Immature natural killer cell (primary cell): ENCODE measurements around the gene PZP. TPM values are rescaled to one million over a fixed set of nuclear protein-coding genes. Genes with fewer than 3 reads are reported as not detected.

Source experiments
- DNase-seq, 3 donors: peaks; one replicate each; pipeline ENCODE4 v3.0.0; 2022; ENCODE audit warnings: mixed read lengths in 1 of 3
- H3K27ac Mint-ChIP-seq, 6 donors: one replicate each; pipeline ENCODE4 v1.8.0; 2020; ENCODE audit warnings: mixed read lengths in 6 of 6, mild to moderate bottlenecking in 5 of 6, inconsistent platforms in 4 of 6, moderate library complexity in 3 of 6
- H3K27me3 Mint-ChIP-seq, 3 donors: one replicate each; pipeline ENCODE4 v1.8.0; 2020 to 2021; ENCODE audit warnings: low read depth in 3 of 3, mild to moderate bottlenecking in 3 of 3, mixed read lengths in 3 of 3, moderate library complexity in 3 of 3, inconsistent platforms in 1 of 3
- H3K36me3 Mint-ChIP-seq, 3 donors: one replicate each; pipeline ENCODE4 v1.8.0; 2020; ENCODE audit warnings: mixed read lengths in 3 of 3, inconsistent platforms in 2 of 3, mild to moderate bottlenecking in 2 of 3
- H3K4me1 Mint-ChIP-seq, 2 donors: one replicate each; pipeline ENCODE4 v1.8.0; 2020; ENCODE audit warnings: inconsistent platforms in 2 of 2, mild to moderate bottlenecking in 2 of 2, mixed read lengths in 2 of 2, moderate library complexity in 1 of 2
- H3K4me3 Mint-ChIP-seq, 5 donors: one replicate each; pipeline ENCODE4 v1.8.0; 2020; ENCODE audit warnings: mild to moderate bottlenecking in 5 of 5, mixed read lengths in 5 of 5, inconsistent platforms in 3 of 5, moderate library complexity in 3 of 5
- H3K9me3 Mint-ChIP-seq, 6 donors: one replicate each; pipeline ENCODE4 v1.8.0; 2020; ENCODE audit warnings: mild to moderate bottlenecking in 6 of 6, mixed read lengths in 6 of 6, inconsistent platforms in 4 of 6, moderate library complexity in 3 of 6
- polyA plus RNA-seq, 3 donors: library from polyadenylated mRNA; unstranded; fragments of 300-500 nt; fragmentation: Illumina TruSeq; gene quantifications; one replicate each; pipeline ENCODE4 v1.2.3, GENCODE V29; 2021

The PZP gene
- polyA plus RNA-seq, 3 donors from 2014 or later: 0.22 to 0.62 TPM; not detected in 1

DNA sequence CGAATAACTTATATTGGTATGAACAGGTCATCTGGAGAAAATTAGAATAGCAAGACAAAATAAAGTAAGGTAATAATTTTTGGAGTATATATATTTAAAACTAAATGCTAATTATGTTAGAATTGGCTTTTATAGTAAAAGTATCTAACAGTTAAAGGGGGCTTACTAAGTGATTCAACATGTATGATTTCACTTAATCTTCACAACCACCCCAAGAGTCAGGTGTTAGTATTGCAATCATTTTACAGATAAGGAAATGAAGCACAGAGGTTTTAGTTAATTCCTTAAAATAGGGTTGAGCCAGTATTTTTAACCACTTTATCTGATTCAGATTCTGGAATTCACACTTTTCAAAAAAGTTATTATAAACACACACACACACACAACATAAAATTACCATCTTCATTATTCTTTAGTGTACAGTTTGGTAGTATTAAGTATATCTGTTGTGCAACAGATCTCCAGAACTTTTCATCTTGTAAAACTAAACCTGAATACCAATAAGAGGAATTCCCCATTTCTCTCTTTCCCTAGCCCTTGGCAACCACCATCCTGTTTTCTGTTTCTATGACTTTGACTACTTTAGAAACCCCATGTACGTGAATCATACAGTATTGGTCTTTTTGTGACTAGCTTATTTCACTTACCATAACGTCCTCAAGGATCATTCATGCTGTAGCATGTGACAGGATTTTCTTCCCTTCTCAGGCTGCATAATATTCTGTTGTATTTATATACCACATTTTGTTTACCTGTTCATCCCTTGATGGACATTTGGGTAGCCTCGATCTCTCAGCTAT is 104.9 kb downstream of the PZP start:
- Mint-ChIP-seq H3K9me3 (no peaks in the 10 kb centered on the region), H3K27me3 (no peaks in the 10 kb centered on the region), H3K36me3 (peaks cover 3 to 6% (median 5%) of the 10 kb centered on the region in 3 donors), H3K4me3 (no peak overlapping the region), H3K4me1 (no peaks in the 10 kb centered on the region), H3K27ac (no peak overlapping the region)
- no peak for DNase-seq

DNA sequence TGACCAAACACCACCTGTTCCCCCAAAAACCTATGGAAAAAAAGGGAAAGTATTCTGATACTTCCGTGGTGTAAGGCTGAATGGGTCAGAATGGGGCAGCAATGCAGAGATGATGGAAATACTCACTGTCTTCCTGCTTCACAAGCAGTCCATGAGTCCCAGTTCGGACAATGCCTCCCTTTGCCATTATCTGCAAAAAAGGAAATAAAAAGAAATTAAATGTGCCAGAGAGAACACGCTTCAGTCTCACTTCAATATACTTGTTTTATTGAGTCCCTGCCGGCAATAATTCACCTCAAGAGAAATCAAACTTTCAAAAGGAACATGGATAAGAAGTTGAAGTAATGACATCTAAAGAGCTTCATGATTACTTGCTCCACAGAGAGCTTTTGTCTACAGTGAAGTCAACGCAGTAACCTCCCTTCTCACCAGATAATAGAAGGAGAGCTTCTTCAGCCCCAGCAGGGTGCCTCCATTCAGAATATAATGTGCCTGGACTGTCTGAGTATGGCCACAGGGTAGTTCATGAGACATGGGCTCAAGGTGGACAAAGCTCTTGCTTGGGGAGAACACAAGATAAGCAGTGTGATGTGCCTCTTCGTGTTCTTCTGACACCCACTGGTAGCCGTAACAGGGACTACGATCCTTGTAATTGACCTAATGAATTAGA is 107.0 kb downstream of the PZP start:
- no peak for DNase-seq
- Mint-ChIP-seq H3K27me3 (no peaks in the 10 kb centered on the region), H3K36me3 (peaks cover 0 to 5% (median 3%) of the 10 kb centered on the region in 3 donors), H3K4me3 (no peak overlapping the region), H3K27ac (no peak overlapping the region), H3K4me1 (no peaks in the 10 kb centered on the region), H3K9me3 (no peaks in the 10 kb centered on the region)

DNA sequence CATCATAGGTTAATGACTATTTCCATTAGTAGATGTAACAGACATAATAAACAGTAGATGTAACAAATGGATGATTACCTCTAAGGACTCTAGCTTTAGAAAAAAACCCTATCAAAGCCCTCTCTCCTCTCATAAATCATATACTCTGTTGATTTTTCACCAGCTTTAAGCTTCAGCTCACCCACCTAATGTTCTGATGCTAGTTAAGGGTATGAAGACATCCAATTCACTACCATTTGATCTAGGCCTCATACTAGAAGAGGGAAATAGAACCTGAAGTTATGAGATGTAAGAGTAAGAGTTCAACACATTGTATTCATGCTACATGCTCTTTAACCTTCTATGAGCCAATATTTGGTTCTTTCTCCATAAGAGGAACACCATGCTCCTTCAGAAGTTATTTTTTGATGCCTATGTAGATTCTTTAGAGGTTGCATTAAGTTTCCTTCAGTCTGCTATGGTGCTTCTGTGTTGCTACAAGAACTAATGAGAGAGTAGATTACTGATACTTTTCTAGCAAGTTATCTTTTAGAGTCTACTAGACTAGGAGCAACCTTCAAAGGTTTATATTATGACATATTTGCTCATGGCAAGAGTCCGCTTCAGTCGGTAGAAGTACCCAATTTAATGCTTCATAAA is 108.5 kb downstream of the PZP start:
- Mint-ChIP-seq H3K27ac (no peak overlapping the region), H3K9me3 (no peaks in the 10 kb centered on the region), H3K4me3 (no peak overlapping the region), H3K27me3 (no peaks in the 10 kb centered on the region), H3K4me1 (no peaks in the 10 kb centered on the region), H3K36me3 (peaks cover 0 to 5% (median 3%) of the 10 kb centered on the region in 3 donors)
- no peak for DNase-seq

Other genes with a start within 250 kb of the PZP start
- gene KLRG1, start 218.8 kb downstream of the PZP start, polyA plus RNA-seq: 100 to 1,000 TPM; 183 to 569 (median 308) TPM
- 1 to 10 TPM in 2 of 3 donors, not detected in 1; 1.3 to 1.5 TPM for gene A2M, start 92.5 kb downstream of the PZP start, polyA plus RNA-seq